ENCODE measurements around the gene ACOXL.

GRCh38 chr2:110838657-110839384, 106.4 kb downstream of the ACOXL start:
- TF ChIP-seq CTCF (IDR thresholded peaks at IDR 0.05) (no peak), POLR2A (IDR thresholded peaks at IDR 0.05) (no peak)

Measured in esophagus squamous epithelium (tissue), 4 donors.